Hair follicle dermal papilla cell (primary cell): ENCODE data around the gene C1orf167. TPM values are rescaled to one million over a fixed set of nuclear protein-coding genes. Genes with fewer than 3 reads are reported as not detected.

ENCODE experiments used
- total RNA-seq: library from RNA; depleted of rRNA; stranded (reverse); fragments of >200 nt; gene quantifications from 2 replicates; pipeline ENCODE4 v1.2.3, GENCODE V29; 2012

C1orf167 gene, protein sequence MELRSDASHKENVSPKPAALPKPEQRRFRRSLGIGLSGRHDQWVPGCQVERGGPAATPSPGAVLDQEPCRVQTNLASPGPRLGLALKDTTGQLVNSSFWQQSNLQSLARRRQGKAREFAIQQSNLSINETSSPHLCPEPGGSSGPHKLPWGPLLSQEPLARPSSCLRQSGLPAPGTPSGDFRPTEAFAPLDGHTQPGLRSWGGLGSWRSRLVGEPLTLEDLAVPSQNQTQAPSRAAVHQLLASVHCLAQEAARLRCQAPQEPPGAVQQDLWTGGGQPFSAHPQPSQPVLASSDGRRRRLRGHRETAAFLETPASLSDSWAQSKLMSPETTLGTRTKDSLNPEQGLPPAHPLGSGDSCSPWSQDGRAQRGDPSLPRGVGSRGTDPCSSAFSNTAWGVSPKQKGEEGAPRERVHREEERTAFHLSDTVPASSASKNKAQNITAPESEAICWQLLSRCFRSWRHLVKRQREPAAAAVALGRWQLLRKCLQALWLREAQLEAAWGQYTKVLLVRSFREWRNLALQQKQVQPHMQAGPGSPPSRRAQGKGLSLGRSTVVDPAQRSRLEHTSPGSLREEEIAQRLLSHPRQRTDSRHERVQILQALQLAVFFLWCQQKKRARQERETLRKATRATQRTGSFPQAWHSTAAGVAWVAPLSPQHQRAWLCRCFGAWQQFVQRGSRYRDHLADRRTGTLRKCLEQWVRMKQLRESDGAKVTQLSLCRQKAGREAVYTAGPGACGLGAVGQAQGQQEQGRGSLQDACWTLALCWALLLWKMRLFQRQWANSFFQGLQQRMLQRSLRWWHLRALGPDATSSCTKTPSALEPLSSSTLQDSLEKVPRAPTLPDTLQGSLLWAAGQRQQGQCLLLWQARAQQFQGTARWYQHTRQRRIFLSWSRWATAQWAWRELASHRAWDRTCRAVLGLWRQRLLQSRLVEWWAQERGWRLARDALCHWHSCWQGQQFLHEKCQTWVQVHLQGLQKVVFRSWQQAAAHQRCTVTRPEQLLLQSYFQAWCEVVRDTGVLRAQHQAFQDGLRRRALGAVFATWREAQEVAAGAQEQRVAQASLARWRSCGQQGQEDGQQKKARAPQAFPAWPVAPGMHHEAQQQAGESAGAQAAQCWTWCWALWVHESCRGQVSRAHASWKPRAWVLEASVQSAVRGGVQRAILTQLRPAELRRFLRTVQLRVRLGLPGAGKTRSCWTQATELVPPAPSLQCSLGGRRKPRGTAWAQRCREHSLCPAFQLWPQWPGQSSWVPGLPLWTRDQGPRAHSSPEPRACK (N-terminal part only)
- 0.32 TPM in 1 of 2 replicates, not detected in the other for total RNA-seq

DNA sequence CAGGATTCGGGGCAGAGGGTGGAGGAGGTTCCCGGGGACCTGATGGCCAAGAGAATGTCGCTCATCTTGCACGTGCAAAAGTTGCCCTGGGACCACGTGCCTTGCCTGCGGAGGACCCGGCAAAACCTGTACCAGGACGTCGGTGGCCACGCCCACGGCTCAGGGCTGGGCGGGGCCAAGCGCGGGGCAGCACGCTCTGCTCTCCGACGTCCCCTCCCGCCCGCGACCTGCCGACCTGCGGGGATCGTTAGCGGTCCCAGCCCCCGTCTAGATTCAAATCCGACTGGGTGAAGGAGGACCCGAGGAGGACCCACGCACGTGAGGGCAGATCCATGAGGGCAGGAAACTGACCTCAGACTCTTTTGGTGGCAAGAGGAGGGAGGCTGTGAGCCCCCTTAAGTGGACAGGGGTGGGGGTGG, at the start of gene C1orf167:
Gene C1orf167, plus strand, starts transcription at position 206 of the 419 bp plus-strand sequence. CDS start 2,208 bp downstream, outside the sequence.

DNA sequence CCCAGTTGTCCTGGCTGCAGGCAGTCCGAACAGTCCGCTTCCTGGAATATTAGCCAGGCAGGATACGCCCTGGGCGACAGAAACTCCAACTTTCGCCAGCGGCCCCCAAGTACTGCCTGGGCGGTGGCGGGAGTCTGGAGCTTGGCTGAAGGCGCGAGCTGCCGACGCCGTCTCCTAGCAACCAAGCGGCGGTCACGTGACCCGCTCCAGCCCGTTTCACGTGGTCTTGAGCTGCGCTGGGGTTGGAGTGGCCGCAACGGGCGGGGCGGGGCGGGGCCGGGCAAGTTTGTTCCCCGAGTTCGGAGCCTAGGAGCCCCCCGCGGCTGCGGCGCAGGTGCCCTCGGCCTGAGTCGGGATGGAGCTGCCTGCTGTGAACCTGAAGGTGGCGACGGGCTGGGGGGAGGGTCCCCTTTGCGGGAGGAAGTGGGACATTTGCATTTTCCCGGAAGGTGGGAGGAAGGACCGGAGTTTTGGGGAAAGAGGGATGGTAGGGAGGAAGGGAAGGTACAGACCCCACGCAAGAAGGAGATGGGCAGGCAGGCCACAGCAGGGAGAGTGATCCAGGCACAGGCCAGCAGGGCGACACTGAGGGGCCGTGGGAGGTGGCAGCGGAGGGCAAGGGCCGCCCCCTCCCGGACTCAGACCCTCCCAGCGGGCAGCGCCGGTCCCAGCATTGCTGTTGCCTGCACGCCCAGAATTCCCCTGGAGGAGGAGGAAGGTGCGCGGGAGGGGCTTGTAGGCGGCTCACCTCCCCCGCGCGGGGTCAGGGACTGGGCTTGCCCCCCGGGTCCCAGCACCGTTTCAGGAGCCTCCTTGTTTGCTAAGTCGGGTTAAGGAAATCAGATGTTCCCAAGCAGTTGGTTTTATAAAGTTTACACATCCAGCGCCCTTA, 25.9 kb upstream of the C1orf167 start, which contains the start of gene AGTRAP:
Gene AGTRAP, plus strand, starts transcription at position 283 of the 892 bp plus-strand sequence. Its CDS starts 73 bp downstream, at position 356.

DNA sequence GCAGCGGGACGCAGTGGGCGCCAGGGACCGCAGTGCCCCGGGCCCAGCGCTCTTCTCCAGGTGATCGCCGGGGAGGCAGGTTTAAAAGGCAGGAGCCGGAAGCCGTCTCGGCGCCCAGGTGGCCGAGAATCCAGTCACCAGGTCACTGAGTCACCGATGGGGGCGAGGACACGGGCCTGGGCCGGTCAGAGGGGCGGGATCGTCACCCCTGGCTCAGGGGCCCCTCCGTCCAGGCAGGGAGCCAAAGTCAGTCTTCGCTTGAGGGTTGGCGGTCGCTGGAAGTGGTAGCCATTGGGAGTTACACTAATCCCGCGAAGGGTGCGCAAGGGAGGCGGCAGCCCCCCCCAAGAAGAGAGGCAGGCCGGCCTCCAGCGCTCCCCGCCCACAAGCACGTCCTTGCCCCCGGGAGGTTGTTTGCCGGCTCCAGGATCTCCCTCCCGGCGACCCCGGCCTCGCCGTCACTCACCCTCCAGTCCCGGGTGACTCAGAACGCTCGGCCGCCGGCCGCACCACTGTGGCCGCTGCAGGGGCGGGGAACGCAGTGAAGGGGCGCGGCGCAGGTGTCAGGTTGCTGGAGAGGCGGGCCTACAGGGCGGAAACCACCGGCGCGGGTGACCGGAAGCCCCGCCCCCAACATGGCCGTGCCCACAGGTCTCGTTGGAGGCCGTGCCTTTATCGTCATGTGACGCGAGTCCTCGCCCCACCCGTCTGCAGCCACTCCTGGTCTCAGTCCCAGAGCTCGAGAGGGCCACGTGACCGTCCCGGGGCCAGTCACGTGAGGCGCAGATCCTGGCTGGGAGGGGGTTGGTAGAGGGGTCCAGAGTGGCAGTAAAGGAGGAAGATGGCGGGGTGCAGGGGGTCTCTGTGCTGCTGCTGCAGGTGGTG, 43.7 kb downstream of the C1orf167 start, which contains the start of the genes CLCN6 and MTHFR:
Gene CLCN6, plus strand, starts transcription at position 770 of the 885 bp plus-strand sequence. Its CDS starts 72 bp downstream, at position 842.
Gene MTHFR, minus strand, starts transcription at position 543 of the 885 bp plus-strand sequence. CDS start 2,848 bp downstream, outside the sequence.

Other genes with a start within 250 kb of the C1orf167 start
- 1.8 and 2.4 TPM in 2 replicates for gene FBXO2, start 107.8 kb upstream of the C1orf167 start, total RNA-seq
- gene FBXO44, start 107.3 kb upstream of the C1orf167 start, total RNA-seq = 24.3 and 25.8 TPM in 2 replicates
- gene FBXO6, start 98.0 kb upstream of the C1orf167 start, total RNA-seq = 8.6 and 8.9 TPM in 2 replicates
- gene MAD2L2, start 81.0 kb upstream of the C1orf167 start, total RNA-seq = 22.3 and 32.0 TPM in 2 replicates
- under 0.01 TPM in 1 of 2 replicates, not detected in the other for gene DRAXIN, start 70.5 kb upstream of the C1orf167 start, total RNA-seq
- gene AGTRAP, start 26.1 kb upstream of the C1orf167 start, total RNA-seq = 51.0 and 53.2 TPM in 2 replicates
- gene MTHFR, start 43.8 kb downstream of the C1orf167 start, total RNA-seq = 30.4 and 37.6 TPM in 2 replicates
- 25.0 and 28.5 TPM in 2 replicates for gene CLCN6, start 44.0 kb downstream of the C1orf167 start, total RNA-seq
- not detected in 2 replicates for gene NPPA, start 85.6 kb downstream of the C1orf167 start, total RNA-seq
- gene NPPB, start 96.8 kb downstream of the C1orf167 start, total RNA-seq = not detected in 2 replicates
- gene KIAA2013, start 164.2 kb downstream of the C1orf167 start, total RNA-seq = 73.2 and 78.7 TPM in 2 replicates
- gene PLOD1, start 172.5 kb downstream of the C1orf167 start, total RNA-seq = 242 and 251 TPM in 2 replicates
- gene MFN2, start 218.3 kb downstream of the C1orf167 start, total RNA-seq = 71.9 and 81.0 TPM in 2 replicates